DND-41 (cell line): Measurements from ENCODE around the gene EMCN.

Source experiments
- ATAC-seq: fragments of 200-7000 bp; cut with Tn5 transposase; 3 replicates; pipeline ENCODE4 v1.9.1; 2021; ENCODE audit warnings: low read depth; ENCODE audit not compliant: insufficient read depth
- DNase-seq: peaks from one replicate; pipeline ENCODE4 v3.0.0-alpha.2; 2020
- H2AFZ ChIP-seq: 2 replicates; pipeline ENCODE4 v1.6.0; 2012; ENCODE audit warnings: low read depth, low read length
- H3K27ac ChIP-seq: 2 replicates; pipeline ENCODE4 v1.5.1; 2012; ENCODE audit warnings: low read length, inconsistent platforms
- H3K27me3 ChIP-seq: fragments of 200-600 bp; sonication (generic); 2 replicates; pipeline ENCODE4 v1.6.0; 2012; ENCODE audit warnings: low read length, mild to moderate bottlenecking, inconsistent platforms; ENCODE audit not compliant: insufficient read depth, poor library complexity
- H3K36me3 ChIP-seq: 2 replicates; pipeline ENCODE4 v1.5.1; 2012; ENCODE audit warnings: low read length, inconsistent platforms; ENCODE audit not compliant: insufficient read depth
- H3K4me1 ChIP-seq: 2 replicates; pipeline ENCODE4 v1.5.1; 2012; ENCODE audit warnings: mild to moderate bottlenecking, low read length; ENCODE audit not compliant: insufficient read depth
- H3K4me2 ChIP-seq: 2 replicates; pipeline ENCODE4 v1.6.0; 2012; ENCODE audit warnings: mild to moderate bottlenecking, moderate library complexity, low read length, inconsistent platforms; ENCODE audit not compliant: insufficient read depth
- H3K4me3 ChIP-seq, 2 experiments: fragments of 200-600 bp in 1 of 2; shearing (Covaris generic) in 1 of 2; 2 replicates each; pipeline ENCODE4 v1.5.1; 2012 to 2016; ENCODE audit warnings: inconsistent platforms in 2 of 2, low read length in 2 of 2, mild to moderate bottlenecking in 2 of 2, low read depth in 1 of 2, moderate library complexity in 1 of 2
- H3K79me2 ChIP-seq: 2 replicates; pipeline ENCODE4 v1.6.0; 2012; ENCODE audit warnings: low read length, inconsistent platforms; ENCODE audit not compliant: insufficient read depth
- H3K9ac ChIP-seq: 2 replicates; pipeline ENCODE4 v1.6.0; 2012; ENCODE audit warnings: low read depth, mild to moderate bottlenecking, inconsistent platforms, low read length, moderate library complexity
- H3K9me3 ChIP-seq: 2 replicates; pipeline ENCODE4 v1.5.1; 2012; ENCODE audit warnings: low read length, moderate library complexity, mild to moderate bottlenecking, inconsistent platforms; ENCODE audit not compliant: insufficient read depth, severe bottlenecking
- H4K20me1 ChIP-seq: 2 replicates; pipeline ENCODE4 v1.6.0; 2012; ENCODE audit warnings: low read length; ENCODE audit not compliant: insufficient read depth
- CTCF ChIP-seq: IDR thresholded peaks from 2 replicates; pipeline ENCODE4 v1.5.1; 2012; ENCODE audit warnings: borderline replicate concordance, low read length, moderate library complexity, mild to moderate bottlenecking; ENCODE audit not compliant: poor library complexity, severe bottlenecking; ENCODE audit errors: extremely low read depth
- EZH2 ChIP-seq: IDR thresholded peaks from 3 replicates; pipeline ENCODE4 v1.6.1; 2012; ENCODE audit warnings: borderline replicate concordance, low read depth, mild to moderate bottlenecking, moderate library complexity, low read length, inconsistent platforms; ENCODE audit not compliant: severe bottlenecking

Gene EMCN

GRCh38 chr4:100348473-100348872 lies 169.3 kb downstream of the EMCN start:
- DNase-seq (no peak), ATAC-seq (no peak)
- Histone ChIP-seq H3K9ac (no peak overlapping the region), H3K4me3 (no peak overlapping the region), H3K4me1 (no peaks in the 10 kb centered on the region), H2AFZ (no peak overlapping the region), H3K36me3 (no peaks in the 10 kb centered on the region), H3K4me2 (no peak overlapping the region), H3K27me3 (no peaks in the 10 kb centered on the region), H4K20me1 (no peaks in the 10 kb centered on the region), H3K27ac (no peak overlapping the region), H3K9me3 (no peaks in the 10 kb centered on the region), H3K79me2 (no peaks in the 10 kb centered on the region)
- no peak for TF ChIP-seq CTCF
- no peak for TF ChIP-seq EZH2

DNA sequence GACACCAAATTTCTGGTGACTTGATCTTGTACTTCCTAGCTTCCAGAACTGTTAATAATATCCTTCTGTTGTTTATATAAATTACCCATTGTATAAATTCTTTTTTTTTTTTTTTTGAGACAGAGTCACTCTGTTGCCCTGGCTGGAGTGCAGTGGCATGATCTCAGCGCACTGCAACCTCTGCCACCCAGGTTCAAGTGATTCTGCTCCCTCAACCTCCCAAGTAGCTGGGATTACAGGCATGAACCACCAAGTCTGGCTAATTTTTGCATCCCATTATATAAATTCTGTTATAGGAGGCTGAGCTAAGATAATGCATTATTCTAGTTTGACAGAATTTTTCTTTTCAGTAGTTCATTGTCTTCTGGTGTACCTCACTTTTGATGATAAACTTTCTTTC lies 170.6 kb downstream of the EMCN start:
- no peak overlapping the region for H2AFZ ChIP-seq
- TF ChIP-seq CTCF (no peak), EZH2 (no peak)
- H3K4me3 ChIP-seq: no peak overlapping the region
- no peak overlapping the region for H3K9ac ChIP-seq
- no peaks in the 10 kb centered on the region for H3K79me2 ChIP-seq
- ATAC-seq (no peak), DNase-seq (no peak)
- no peaks in the 10 kb centered on the region for H3K4me1 ChIP-seq
- H3K9me3 ChIP-seq: no peaks in the 10 kb centered on the region
- no peaks in the 10 kb centered on the region for H3K36me3 ChIP-seq
- no peak overlapping the region for H3K27ac ChIP-seq
- no peaks in the 10 kb centered on the region for H4K20me1 ChIP-seq
- H3K4me2 ChIP-seq: no peak overlapping the region
- no peaks in the 10 kb centered on the region for H3K27me3 ChIP-seq

DNA sequence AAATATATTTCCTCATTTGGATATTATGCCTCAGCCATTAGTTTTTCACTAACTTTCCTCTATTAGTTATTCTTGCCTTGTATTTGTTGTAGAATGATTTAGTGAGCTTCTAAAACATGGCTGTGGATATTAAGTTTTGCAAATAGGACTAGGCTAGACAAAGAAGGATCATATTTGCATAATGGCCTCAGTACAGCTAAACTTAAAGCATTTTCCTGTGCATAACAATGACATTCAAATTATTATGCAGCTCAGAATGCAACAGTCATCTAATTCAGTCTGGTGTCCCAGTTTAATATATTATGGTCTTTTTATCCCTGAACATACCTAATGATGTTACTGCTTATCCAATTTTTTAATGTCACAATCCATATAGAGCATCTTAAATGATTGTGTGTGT lies 172.2 kb downstream of the EMCN start:
- no peak for ATAC-seq
- DNase-seq: no peak
- no peak overlapping the region for H2AFZ ChIP-seq
- no peak overlapping the region for H3K9ac ChIP-seq
- H3K27ac ChIP-seq: no peak overlapping the region
- no peaks in the 10 kb centered on the region for H3K27me3 ChIP-seq
- no peaks in the 10 kb centered on the region for H3K79me2 ChIP-seq
- H3K9me3 ChIP-seq: no peaks in the 10 kb centered on the region
- no peak for TF ChIP-seq EZH2
- no peak for TF ChIP-seq CTCF
- H4K20me1 ChIP-seq: no peaks in the 10 kb centered on the region
- H3K4me2 ChIP-seq: no peak overlapping the region
- H3K4me1 ChIP-seq: no peaks in the 10 kb centered on the region
- H3K4me3 ChIP-seq: no peak overlapping the region
- no peaks in the 10 kb centered on the region for H3K36me3 ChIP-seq
